LHCN-M2 (cell line): ENCODE measurements around the gene LPCAT1. TPM values are rescaled to one million over a fixed set of nuclear protein-coding genes. Genes with fewer than 3 reads are reported as not detected.
"Not testable (repeated sequence)": the region's sequence is repeated elsewhere in the genome, so short reads cannot be mapped to it uniquely, and the experiment has no call there.

Source experiments
- DNase-seq: peaks from one replicate; pipeline ENCODE4 v3.0.0-alpha.2; 2012; ENCODE audit warnings: low read depth
- total RNA-seq: library from RNA; depleted of rRNA; stranded (reverse); fragments of >200 nt; gene quantifications from 2 replicates; pipeline ENCODE4 v1.2.3, GENCODE V29; 2014

LPCAT1 gene
- total RNA-seq, 1 experiment from 2014 or later: 30.8 TPM

- no peak for DNase-seq
Observed at GRCh38 chr5:1509346-1510085, 14.2 kb downstream of the LPCAT1 start.

- no peak for DNase-seq
Observed at GRCh38 chr5:1508659-1509290, 15.0 kb downstream of the LPCAT1 start.

DNA sequence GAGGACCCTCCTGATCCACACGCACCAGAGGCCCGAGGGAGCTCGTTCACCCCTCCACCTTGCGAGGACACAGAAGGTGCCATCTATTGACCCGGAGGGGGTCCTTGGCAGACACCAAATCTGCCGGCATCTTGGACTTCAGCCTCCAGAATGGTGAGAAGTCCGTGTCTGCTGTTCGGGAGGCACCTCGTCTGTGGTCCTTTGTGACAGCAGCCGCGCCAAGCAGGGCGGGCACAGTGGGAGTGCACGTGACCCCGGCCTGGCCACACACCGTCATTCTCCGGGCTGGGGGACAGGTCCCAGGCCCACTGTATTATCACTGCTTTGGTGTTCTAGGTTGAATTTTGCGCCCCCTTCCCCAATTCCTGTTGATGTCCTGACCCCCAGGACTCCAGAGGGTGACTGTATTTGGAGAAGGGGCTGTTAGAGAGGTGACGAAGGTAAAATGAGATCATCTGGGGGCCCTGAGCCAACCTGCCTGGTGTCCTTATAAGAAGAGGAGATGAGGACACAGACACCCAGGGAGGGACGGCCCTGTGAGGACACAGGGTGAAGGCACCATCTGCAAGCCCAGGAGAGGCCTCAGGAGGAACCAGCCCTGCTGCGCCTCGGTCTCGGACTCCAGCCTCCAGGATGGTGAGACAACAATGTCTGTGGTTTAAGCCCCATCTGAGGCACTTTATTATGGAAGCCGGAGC lies 15.7 kb downstream of the LPCAT1 start:
- DNase-seq: no peak

DNA sequence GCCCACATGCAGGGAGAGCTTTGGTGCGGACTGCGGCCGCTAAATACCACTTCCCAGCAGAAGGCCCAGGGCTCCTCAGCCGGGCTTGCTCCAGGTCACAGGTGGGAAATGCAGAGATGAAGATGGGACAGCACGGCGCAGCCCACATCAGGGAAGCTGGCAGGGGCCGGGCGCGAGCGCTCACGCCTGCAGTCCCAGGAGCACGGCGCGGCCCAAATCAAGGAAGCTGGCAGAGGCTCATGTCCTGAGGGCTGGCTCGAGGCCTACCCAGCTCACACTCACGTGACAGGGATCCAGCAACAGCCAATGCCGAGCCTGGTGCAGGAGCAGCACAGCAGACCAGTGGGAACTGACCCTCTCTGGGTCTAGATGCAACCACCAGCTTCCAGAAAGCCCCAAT lies 16.3 kb downstream of the LPCAT1 start:
- no peak for DNase-seq

DNA sequence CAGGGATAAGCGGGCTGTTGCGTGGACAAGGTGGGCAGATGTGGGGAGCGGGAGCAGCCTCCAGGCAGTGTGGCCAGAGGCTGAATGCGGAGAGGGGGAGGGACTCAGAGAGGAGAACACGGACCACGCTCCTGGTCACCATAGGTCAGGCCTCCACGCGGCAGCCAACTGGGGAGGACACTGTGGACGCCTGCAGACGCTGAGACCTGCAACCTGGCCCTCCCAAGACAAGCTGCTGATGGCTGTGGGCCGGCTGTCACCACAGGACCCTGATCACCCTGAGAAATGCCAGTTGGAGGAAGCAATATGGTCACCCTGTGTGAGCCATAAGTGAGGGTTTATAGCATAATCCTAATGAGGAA lies 16.8 kb downstream of the LPCAT1 start:
- no peak for DNase-seq

GRCh38 chr5:1506242-1507013 lies 17.3 kb downstream of the LPCAT1 start:
- no peak for DNase-seq

DNA sequence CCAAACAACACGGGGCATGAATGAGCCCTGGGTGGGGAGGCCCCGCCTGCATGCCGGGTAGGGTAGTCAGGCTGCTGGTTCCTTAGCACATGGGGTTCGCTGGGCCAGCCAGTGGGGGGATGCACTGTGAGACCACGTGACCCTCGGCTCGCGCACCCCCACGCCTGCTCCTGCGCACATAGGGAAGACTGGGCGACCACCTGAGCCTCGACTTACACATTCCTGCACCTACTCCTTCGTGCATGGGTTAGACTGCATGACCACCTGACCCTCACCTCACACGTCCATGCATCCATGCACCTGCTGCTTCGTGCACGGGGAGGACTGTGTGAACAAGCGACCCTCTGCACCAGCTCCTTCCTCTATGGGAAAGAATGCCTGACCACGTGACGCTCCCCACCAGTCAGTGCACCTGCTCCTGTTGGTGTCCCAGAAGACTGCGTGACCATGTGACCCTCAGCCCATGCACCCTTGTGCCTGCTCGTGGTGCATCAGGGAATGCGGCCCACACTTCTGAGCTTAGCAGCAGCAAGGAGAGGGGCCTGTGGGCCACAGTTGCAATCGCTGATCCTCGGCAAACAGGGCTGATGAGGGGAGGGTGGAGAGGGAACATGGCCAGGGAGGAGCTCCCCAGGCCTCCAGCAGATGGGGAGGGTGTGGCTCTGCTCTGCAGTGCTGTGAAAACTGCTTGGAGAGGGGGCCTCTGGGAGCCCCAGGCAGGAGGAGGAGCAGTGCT lies 18.1 kb downstream of the LPCAT1 start:
- DNase-seq: no peak

DNA sequence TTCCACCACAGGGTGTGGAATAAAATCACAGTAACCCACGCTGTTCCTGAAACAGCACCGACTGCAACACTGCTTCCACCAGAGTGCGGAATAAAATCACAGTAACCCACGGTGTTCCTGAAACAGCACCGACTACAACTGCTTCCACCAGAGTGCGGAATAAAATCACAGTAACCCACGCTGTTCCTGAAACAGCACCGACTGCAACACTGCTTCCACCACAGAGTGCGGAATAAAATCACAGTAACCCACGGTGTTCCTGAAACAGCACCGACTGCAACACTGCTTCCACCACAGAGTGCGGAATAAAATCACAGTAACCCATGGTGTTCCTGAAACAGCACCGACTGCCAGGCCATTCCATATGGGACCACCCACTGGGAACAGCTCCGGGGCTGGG lies 18.7 kb downstream of the LPCAT1 start:
- not testable (repeated sequence) for DNase-seq

GRCh38 chr5:1504617-1505016 lies 19.1 kb downstream of the LPCAT1 start:
- DNase-seq: no peak

DNA sequence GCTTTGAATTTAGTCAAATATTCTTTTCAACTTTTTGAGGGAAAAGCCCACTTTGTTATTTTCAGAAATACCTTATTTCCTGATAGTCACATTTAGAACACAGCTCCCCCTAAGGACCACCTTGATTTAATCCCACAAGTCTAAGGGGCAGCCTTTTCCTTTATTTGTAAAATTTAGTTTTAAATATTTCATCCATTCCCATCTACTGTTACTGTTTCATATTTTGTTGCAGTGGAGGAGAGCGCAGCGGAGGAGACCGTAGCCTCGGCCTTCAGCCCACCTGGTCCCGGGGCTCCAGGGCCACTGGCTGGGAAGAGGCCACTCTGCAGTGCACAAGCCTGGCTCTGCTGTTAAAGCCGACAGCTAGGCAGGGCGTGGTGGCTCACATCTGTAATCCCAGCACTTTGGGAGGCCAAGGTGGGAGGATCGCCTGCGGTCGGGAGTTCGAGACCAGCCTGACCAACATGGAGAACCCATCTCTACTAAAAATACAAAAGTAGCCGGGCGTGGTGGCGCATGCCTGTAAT lies 19.6 kb downstream of the LPCAT1 start:
- no peak for DNase-seq

DNA sequence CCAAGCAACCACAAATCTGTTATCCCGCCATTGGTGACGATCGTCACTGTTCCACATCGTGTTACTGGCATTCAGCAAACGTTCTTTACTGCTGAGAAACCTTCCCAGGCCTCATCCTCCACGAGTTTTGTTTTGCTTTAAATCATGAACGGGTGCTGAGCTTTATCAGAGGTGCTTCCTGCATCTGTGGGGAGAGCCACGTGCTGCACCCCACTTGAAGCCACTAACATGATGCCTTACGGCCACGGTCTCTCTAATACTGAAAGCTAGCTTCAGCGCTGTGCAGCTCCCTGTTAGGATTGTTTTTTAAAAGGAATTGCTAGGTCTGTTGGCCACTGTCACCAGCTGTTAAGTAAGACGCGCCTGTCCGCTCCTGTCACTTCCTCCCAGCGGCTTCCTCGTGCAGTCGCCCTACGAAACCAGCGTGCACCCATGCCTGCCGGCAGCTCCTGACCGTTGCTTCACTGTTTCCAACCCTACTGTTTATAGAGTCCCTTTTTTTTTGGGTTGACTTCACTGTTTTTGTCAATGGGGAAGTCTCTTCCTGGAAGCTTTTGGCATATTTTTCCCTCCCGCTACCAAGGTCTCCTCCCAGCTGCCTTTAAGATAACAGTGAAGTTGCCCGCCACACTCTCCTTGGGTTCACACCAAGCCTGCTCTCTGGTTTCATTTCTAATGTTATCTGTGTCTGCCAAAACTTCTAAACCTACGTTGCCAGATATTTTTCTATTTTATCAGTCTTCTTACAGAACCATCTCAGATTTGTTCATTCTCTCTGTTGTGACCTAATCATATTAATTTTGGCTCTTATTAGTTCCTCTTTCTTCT lies 20.3 kb downstream of the LPCAT1 start:
- no peak for DNase-seq

- DNase-seq: no peak
Observed at GRCh38 chr5:1502737-1503120, 21.0 kb downstream of the LPCAT1 start.

GRCh38 chr5:1502046-1502736 lies 21.6 kb downstream of the LPCAT1 start:
- DNase-seq: no peak

GRCh38 chr5:1501372-1502045 lies 22.3 kb downstream of the LPCAT1 start:
- no peak for DNase-seq

DNA sequence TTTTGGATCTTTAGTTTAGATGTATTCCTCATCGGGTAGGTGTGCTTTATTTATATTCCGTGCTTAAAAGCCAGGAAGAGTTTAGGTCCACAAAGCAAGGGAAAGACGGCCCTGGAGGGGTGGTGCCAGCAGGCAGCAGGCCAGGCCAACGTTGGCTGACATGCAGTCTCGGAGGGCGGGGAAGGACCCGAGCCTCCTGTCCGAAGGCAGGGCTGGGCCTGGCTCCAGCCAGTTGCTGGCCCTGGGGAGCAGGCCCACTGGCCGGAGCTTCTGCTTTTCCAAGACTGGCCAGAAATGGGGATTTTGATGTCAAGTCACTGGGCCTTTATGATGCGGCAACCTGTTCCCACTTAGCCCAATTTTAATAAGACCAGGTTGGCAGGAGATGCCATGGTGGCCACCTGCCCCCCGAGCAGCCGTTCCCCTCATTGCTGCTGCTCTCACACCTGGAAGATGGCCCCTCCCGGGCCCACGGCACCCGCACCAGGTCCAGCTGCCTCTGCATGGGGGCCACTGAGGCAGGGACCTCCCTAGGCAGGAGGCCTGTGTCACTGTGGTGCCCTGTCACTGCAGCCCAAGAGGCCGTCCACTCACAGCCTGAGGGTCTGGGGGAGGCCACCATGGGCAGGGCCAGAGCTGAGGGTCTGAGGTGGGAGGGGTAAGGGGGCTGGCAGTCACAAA lies 23.2 kb downstream of the LPCAT1 start:
- DNase-seq: no peak

GRCh38 chr5:1499851-1500250 lies 23.9 kb downstream of the LPCAT1 start:
- DNase-seq: no peak

- DNase-seq: no peak
Observed at GRCh38 chr5:1498623-1499416, 24.9 kb downstream of the LPCAT1 start.
